Measurements from ENCODE around the gene LEFTY1. TPM values are rescaled to one million over a fixed set of nuclear protein-coding genes. Genes with fewer than 3 reads are reported as not detected.

The LEFTY1 gene
- total and polyA plus RNA-seq, 2 of the 13 experiments (the other 11 are each of a cell fraction or from before 2014, with no cell fraction given) = 0.29 to 0.79 TPM

GRCh38 chr1:225878282-225878681 lies 10.7 kb downstream of the LEFTY1 start (continued):
- TF ChIP-seq, protein P1, sequence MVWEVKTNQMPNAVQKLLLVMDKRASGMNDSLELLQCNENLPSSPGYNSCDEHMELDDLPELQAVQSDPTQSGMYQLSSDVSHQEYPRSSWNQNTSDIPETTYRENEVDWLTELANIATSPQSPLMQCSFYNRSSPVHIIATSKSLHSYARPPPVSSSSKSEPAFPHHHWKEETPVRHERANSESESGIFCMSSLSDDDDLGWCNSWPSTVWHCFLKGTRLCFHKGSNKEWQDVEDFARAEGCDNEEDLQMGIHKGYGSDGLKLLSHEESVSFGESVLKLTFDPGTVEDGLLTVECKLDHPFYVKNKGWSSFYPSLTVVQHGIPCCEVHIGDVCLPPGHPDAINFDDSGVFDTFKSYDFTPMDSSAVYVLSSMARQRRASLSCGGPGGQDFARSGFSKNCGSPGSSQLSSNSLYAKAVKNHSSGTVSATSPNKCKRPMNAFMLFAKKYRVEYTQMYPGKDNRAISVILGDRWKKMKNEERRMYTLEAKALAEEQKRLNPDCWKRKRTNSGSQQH (CRISPR knock-in tag; IDR thresholded peaks at IDR 0.05; ENCODE audit: low read depth) = no peak
- TF ChIP-seq ZNF570 (CRISPR knock-in tag; IDR thresholded peaks at IDR 0.05; ENCODE audit: borderline replicate concordance) (no peak), ZBTB33 (CRISPR knock-in tag; IDR thresholded peaks at IDR 0.05) (peak; percentile 62; the same call in 1 of the 2 replicates), ZNF678 (CRISPR knock-in tag; IDR thresholded peaks at IDR 0.05) (no peak), SP5 (CRISPR knock-in tag; IDR thresholded peaks at IDR 0.05; ENCODE audit: borderline replicate concordance, low read depth) (no peak), MIER3 (CRISPR knock-in tag; IDR thresholded peaks at IDR 0.05; ENCODE audit: borderline replicate concordance) (no peak), ZBTB7B (CRISPR knock-in tag; IDR thresholded peaks at IDR 0.05) (no peak), NFIB (CRISPR knock-in tag; IDR thresholded peaks at IDR 0.05; ENCODE audit: borderline replicate concordance) (no peak), SYNCRIP (IDR thresholded peaks at IDR 0.05; ENCODE audit: insufficient read depth, low read depth, low read length) (no peak), BCL3 (CRISPR knock-in tag; IDR thresholded peaks at IDR 0.05) (no peak), ZFP36L1 (CRISPR knock-in tag; IDR thresholded peaks at IDR 0.05) (no peak), ZNF737 (CRISPR knock-in tag; IDR thresholded peaks at IDR 0.05; ENCODE audit: borderline replicate concordance) (no peak), SNAPC5 (CRISPR knock-in tag; IDR thresholded peaks at IDR 0.05; ENCODE audit: borderline replicate concordance) (no peak), ZNF292 (CRISPR knock-in tag; IDR thresholded peaks at IDR 0.05; ENCODE audit: borderline replicate concordance, low read depth) (peak; percentile 27; the same call in 1 of the 2 replicates), ZNF160 (CRISPR knock-in tag; IDR thresholded peaks at IDR 0.05) (no peak), ATF1 (CRISPR knock-in tag; IDR thresholded peaks at IDR 0.05) (no peak), ZNF503 (CRISPR knock-in tag; IDR thresholded peaks at IDR 0.05) (no peak), NONO (IDR thresholded peaks at IDR 0.05) (no peak), NONO (CRISPR knock-in tag; conservative IDR thresholded peaks at IDR 0.05) (no peak)
- TF ChIP-seq, protein P2, sequence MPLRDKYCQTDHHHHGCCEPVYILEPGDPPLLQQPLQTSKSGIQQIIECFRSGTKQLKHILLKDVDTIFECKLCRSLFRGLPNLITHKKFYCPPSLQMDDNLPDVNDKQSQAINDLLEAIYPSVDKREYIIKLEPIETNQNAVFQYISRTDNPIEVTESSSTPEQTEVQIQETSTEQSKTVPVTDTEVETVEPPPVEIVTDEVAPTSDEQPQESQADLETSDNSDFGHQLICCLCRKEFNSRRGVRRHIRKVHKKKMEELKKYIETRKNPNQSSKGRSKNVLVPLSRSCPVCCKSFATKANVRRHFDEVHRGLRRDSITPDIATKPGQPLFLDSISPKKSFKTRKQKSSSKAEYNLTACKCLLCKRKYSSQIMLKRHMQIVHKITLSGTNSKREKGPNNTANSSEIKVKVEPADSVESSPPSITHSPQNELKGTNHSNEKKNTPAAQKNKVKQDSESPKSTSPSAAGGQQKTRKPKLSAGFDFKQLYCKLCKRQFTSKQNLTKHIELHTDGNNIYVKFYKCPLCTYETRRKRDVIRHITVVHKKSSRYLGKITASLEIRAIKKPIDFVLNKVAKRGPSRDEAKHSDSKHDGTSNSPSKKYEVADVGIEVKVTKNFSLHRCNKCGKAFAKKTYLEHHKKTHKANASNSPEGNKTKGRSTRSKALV (CRISPR knock-in tag; IDR thresholded peaks at IDR 0.05) = no peak
- TF ChIP-seq, protein P3, sequence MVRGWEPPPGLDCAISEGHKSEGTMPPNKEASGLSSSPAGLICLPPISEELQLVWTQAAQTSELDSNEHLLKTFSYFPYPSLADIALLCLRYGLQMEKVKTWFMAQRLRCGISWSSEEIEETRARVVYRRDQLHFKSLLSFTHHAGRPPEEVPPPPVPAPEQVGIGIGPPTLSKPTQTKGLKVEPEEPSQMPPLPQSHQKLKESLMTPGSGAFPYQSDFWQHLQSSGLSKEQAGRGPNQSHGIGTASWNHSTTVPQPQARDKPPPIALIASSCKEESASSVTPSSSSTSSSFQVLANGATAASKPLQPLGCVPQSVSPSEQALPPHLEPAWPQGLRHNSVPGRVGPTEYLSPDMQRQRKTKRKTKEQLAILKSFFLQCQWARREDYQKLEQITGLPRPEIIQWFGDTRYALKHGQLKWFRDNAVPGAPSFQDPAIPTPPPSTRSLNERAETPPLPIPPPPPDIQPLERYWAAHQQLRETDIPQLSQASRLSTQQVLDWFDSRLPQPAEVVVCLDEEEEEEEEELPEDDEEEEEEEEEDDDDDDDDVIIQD (CRISPR knock-in tag; IDR thresholded peaks at IDR 0.05; ENCODE audit: low read depth) = no peak
